Medulla oblongata (tissue), 1 donor: Measurements from ENCODE around the gene SLC7A1.
A peak's percentile ranks its signal among the peaks of the same experiment; 100 is the strongest.

Experiments
- DNase-seq: peaks from one replicate; pipeline ENCODE4 v3.0.0-alpha.2; 2015; ENCODE audit errors: extremely low spot score

Gene SLC7A1

DNA sequence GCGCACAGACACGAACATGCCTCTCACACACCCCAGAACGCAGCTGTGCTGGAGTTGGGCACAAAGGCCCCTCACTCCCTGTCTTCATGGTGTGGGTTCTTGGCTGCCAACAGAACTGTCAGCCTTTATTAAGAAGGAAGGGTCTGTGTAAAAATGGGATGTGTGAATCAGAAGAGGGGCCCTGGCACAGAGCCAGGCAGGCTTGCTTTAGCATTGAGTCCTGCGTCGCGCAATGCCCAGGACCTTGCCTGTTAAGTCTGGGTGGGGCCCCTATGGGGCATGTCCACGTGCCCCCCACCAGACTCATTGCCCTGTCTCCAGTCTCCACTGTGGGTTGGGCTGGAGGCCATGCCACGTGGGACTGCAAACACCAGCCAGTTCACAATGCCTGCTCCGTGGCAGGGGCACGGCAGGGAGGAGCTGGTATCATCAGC, 84.8 kb downstream of the SLC7A1 start:
- DNase-seq: no peak

DNA sequence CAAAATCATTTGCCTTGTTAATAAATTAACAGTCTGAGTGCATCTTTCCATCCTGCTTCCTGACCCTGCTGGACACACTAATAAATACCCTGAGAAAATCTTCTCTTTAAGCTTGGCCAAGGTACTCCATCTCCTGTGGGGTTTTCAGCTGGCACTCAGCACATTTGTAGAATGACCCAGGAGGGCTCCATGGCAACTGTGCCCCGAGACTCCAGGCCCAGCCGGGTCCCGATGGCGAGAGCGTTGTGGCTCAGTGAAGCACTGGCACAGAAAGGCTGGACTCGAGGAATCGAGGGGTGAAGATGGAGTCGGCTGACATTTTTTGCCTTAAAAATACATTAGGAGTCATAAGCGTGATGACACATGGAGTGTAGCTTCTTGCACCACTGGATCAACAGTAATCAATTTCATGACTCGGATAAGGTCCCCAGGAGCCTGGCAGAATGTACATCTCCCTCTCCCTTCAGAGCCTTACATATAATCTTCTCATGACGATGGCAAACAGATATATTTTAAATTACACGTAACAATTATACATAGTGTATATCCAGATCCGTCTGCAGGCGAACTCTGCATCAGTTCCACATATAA, 85.4 kb downstream of the SLC7A1 start:
- DNase-seq: peak; percentile 77

DNA sequence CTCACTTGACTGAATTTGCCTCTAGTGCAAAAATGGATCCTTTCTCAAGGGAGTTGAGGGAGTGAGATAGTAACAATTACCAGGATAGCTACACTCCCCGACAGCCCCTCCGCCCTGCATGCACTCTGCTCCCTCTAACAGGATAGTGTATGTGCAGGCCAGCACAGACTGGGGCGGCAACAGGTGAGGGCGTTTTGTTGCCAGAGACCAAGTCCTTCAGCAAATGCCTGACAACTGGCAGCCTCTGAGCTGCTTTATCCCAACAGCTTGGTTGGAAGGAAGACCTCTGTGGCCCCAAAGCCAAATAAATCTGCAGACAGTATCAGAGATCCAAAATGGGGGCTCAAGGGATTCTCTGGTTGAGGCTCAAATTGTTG, 86.6 kb downstream of the SLC7A1 start:
- no peak for DNase-seq

DNA sequence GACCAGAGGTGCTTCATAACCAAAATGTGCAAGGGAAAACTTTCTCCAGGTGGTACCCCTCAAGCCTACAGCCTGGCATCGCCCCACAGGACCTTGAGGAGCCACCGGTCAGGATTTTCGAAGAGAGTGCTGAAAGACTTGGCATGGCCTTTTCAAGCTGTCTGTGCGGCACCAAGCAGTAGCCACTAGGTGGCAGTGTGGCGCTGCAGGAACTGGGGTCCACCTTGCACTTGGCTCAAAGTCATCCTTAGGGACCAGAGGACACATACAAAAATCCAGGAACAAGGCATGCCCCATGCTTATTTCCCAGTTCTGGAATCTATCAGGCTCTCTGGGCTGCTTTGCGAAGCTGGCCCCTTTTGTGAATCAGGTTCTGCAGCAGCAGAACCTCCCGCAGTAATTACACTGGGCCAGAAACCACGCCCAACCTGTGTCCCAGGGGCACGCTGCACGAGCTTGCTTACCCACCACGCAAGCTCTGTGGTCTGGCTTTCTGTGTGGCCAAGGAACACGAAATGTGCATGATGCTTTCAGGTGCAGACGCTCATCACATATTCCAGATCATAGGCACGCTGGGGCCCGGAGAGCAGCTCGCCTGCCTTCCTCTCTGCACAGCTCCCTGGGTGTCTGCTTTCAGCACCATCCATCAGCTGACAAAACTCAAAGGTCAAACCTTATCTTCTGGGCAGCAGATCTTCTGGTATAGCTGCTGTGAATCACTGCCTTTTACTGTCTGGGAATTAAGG, 87.2 kb downstream of the SLC7A1 start:
- DNase-seq: peak; percentile 95

DNA sequence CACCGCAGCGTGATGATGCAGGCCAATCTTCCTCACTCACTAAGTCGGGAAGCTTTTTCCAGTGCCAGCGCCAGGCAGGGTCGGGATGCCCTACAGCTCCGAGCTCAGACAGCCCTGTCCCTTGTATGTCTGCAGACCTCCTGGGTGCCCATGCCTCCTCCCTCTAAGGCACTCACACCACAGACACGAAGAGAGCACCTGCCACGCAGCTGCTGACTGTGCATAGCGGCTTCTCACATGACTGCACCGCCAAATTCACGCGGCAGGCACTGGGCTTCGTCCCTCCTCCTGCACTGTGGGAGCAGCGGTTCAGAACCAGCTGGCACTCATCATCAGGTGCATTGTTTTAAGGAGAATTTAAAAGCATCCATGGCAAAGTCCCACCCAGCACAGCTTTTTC, 88.1 kb downstream of the SLC7A1 start:
- DNase-seq: no peak

DNA sequence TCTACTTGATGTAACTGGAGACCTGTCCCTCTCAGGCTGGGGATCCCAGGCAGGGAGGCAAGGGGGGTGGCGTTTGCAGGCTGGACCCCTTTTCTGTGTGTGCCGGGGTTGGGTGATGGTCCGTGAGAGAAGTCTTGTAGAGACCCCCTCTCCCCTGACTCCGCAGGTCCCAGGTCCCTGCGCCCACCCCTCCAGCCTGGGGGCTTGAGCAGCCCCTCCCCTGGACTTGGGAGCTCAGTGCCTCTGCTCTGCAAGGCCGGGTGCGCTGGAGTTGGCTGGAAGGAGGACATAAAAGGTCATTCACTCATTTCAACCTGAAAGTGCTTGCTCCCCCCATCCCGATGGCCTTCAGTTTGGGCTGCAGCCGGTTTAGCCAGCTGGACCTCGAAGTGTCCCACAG, 89.5 kb downstream of the SLC7A1 start:
- no peak for DNase-seq

DNA sequence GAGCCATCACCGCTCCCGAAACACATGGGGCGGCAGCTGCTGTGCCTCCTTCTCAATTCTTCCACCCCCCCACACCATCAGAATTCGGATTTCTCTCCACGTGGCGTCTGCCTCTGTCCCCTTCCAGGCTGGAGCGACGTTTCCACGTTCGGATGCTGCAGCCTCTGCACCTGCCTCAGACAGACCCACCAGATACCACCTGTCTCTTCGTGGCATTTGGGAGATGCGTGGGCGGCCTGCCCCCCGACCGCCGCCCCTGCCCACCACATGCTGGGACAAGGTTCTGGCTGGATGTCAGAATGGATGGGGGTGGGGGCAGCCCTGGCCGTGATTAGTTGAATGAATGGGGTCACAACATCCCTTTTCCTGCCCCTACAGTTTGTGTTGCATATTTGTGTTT, 90.0 kb downstream of the SLC7A1 start:
- DNase-seq: no peak

DNA sequence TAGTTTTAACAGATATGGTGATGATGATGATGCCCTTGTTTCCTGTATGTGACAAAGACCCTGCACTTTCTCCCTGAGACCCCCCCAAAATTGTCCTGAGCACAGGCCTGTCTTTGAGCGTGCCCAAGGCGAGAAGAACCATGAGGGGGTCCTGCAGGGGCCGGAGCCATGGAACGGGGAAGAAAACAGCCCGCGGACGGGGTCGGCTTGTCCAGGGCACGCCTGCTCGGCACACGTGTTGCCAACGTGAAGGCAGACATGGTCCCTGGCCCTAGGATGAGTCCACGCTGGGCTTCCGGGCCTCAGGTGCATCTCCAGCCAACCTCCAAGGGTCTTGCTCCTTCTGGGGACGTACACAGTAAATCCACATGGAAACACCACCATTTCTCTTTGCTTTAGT, 90.8 kb downstream of the SLC7A1 start:
- DNase-seq: no peak

DNA sequence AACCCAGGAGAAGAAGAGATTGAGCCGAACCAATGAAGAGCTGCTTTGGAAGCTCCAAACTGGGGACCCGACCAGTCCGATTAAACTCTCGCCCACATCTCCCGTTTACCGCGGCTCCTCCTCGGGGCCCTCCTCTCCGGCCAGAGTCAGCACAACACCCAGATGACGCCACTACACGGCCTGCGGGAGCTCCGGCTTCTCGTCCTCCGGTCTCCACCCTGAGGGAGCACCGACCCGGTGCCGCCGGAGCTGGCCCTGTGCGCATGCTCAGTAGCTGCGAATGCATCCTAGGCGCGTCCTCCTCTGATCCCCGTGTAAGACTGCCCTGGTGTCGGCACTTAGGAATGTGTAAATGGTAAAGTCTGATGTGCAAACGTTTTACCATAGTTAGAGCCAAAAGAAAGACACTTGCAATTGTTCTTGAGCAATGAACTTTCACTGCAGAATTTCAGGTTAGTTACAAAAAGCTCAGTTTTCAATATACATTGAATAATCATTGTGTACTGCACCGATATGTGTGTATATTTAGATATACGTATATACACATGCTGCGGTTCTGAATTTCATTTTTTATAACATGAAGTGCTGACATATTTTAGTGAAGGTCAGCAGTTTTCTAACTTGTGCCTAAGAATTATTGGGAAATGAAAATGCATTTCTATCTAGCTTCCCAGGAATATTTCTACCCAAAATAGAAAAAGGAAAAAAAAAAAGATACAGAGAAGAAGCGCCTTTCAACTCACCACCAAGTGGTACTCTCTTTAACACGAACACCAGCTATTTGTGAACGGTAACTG, 92.2 kb downstream of the SLC7A1 start:
- DNase-seq: peak; percentile 32

DNA sequence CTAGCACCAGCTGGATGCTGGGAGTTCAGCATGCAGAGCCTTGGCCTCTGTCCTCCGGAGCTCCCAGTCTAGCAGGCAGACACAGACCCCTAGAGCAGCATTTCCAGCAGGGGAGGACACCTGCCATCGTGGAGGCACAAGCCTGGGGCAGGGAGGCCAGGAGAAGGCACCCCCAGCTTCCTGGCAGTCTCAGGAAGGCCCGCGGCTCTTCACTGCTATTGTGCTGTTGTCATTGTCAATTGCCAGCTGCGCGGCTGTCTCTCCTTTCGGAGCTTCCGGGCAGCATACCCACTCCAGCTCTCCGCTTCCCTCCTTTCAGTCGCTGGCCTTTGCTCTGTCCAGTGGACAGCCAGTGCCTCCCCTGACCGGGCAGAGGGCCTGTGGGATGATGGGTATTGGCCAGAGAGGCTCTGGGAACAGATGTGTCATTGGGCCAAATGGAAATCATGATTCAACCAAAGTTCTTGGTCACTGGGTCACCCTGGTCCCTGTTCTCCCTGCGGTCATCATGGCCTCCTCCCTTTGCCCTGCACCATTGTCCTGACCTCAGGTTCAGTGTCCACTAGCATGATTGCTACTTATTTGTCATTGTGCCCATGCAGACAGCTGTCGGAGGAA, 93.0 kb downstream of the SLC7A1 start:
- no peak for DNase-seq

DNA sequence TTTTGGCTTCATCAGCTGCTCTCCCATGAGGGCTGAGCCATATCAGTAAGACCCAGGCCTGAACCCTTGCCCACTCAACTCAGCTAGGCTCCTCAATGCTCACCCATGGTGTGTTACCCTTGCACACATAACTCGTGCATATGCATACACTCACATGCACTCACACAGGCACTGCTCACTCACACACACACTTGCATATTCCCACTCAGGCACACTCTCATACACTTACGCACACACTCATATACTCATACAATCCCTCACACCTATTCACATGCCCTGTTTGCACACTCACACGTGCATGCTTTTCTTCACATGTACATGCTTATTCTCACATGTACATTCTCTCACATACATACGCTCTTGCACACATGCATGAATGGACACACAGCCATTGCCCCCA, 93.8 kb downstream of the SLC7A1 start:
- DNase-seq: no peak

DNA sequence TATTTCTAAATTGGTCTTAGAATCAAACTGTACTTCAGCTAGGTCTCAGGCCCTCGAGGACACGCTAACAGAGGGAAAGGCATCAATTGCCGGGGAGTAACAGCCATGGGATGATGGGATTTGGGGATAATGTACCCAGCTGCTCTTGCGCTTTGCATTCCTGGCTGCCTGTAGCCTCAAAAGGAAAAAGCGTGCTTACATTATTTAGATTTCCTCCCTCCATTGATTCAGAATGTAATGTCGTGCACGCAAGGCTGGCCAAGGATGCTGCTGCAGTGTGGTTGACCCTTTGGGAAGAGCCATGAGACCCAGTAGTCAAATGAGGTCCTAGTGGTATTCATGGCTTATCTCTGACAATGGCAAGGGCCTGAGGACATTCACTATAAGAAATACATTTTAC, 95.1 kb downstream of the SLC7A1 start:
- no peak for DNase-seq

DNA sequence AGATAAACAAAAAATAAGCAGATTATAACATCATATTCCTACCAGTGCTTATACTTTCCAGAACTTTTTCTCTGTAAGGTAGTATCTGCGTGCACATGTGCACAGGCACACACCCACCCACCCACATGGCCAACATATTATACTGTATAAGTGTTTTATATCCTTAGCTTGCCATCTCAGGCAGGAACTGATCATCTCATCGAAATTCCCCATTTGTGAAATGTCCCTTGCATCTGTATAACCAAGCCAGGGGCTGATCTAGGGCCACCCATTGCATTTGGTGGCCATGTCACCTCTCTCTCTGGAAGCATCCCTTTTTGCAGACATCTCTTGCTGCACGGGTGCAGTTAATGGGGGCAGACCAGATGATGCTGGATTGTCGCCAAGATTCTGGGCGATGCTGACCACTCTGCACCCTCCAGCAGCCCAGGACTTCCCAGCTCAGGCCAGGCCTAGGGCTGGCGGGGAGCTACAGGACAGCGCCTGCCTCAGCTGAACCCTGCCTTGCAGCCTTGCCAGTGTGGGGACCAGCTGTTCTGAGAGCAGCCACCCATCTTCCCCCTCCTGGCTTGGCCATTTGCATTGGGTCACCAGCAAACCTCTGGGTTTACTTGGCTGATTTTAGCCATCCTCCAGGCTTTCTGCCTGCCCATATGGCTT, 95.9 kb downstream of the SLC7A1 start:
- no peak for DNase-seq

DNA sequence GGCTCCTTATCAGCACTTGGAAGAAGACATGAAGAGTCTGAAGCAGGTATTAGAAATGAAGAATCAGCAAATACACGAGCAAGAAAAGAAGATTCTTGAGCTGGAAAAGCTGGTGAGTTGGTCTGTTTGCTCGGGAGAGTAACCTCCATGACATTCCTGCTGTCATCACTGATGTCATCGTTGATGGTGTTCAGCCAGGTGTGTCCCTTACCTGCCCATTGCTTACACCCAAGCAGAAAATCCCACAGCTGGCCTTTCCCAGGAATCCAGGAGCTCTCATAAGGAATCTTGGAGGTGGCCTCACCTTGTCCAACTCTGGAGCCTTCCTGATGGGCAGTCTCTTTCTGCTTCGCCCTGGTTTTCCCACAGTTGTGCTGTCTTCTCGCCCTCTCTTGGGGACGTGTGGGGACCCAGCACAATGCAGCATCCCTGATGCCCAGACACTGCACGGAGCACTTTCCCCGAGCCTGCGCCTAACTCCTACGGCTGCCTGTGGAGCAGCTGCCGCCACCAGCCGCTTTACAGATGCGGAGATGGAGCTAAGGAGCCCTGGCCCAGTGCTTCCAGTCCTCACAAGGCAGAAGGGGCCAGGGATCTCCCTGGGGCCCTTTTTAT, 97.0 kb downstream of the SLC7A1 start:
- DNase-seq: no peak

DNA sequence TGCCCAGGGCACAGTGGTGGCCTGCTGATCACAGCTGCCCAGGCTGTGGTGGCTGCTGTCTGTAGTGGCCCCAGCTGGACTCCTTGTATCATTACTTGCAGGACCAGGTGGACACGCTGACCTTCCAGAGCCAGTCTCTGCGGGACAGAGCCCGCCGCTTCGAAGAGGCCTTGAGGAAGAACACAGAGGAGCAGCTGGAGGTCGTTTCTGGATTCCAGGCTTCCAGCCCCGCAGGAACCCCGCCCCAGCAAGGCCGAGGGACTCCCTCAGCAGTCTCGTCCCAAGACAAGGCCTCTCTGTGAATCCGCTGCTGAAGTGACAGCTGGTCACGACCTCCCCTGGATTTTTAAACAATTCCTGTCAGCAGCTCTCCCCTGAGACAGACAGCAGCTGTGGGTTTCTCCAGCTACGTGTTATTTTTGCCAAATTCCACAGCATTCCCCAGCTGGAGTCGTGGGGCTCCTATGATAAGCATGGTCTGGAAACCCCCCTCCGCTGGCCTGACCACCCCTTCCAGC, 98.3 kb downstream of the SLC7A1 start:
- no peak for DNase-seq

DNA sequence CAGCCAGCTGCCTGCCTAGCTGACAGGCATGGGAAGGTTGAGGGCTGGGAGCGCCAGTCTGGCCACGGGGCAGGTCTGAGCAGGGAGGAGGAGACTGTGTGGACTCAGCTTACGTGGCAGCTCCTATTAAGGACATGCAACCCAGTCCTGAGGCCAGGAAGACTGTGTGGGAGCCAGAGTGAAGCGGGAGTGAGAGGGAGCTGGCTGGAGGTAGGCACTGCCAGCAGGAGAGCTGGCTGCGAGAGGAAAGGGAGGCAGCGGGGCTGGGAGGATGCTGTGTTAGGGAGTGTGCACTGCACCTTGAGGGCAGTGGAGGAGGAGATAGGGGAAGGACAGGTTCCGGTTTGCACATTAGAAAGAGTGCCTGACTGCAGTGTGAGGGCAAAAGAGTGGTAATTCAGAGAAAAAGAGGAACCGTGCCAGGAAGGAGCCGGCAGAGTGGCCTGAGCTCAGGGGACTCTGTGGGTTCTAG, 99.2 kb downstream of the SLC7A1 start:
- DNase-seq: peak; percentile 44

DNA sequence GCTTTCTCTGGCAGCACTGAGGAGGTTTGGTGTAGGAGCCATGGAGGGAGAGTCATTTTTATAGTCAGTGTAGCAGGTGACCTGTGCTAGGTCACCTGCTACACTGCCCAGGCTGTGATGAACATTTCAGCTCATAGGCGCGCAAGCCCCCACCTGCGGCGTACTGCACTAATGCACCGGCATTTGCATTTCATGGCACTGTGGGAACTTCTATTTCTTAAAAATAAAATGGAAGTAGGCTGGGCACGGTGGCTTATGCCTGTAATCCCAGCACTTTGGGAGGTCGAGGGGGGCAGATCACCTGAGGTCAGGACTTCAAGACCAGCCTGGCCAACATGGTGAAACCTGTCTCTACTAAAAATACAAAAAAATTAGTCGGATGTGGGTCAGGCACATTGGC, 101.0 kb downstream of the SLC7A1 start:
- no peak for DNase-seq

DNA sequence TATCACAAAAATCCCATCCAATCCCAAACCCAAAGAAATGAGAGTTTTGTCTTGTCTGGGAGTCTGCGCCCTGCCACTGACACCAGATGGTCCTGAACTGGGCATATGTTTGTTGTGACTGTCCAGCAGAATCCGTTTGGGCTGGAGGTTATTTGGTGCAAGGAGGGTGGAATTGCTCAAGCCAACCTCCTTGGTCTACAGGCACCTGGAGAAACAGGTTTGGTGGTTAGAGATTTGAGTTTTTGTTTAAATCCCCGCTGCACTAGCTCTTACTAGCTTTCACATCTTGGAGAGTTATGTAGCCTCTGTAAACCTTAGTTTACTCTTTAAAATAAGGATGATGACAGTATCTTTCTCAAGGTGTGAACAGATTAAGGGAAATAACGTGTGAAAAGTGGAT, 101.7 kb downstream of the SLC7A1 start:
- DNase-seq: no peak

DNA sequence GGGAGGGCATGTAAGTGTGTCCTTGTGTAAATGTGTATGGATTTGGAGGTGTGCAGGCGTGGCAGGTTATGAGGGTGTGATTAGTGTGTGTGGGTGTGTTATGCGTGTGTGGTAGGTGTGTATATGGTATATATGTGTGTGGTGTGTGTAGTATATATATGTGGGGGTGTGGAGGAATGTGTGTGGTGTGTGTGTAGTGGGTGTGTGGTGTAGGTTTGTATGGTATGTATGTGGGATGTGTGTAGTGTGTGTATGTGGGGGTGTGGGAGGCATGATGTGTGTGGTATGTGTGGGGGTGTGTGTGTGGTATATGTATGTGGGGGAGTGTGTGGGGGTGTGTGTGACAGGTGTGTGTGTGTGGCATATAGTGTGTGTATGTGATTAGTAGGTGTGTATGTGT, 104.2 kb downstream of the SLC7A1 start:
- DNase-seq: no peak

DNA sequence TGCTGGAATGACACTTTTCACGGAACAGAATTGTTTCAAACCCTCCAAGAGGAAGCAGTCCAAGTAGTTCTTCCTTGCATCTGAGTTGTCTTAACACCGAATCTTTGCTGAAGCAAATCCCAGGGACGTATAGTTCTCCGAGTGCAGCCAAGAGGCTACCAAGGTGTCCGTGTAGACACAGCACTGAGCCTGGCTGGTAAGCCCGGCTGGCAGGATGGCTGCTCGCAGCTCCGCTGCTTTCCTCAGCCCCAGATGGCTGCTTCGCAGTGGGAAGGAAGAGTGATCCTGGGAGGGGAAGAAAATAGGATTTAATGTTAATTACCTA, 105.0 kb downstream of the SLC7A1 start:
- DNase-seq: no peak
